Left cardiac atrium (tissue), 4 donors: Measurements from ENCODE around the gene FMO5. TPM values are rescaled to one million over a fixed set of nuclear protein-coding genes. Genes with fewer than 3 reads are reported as not detected.
"Not testable (repeated sequence)": the region's sequence is repeated elsewhere in the genome, so short reads cannot be mapped to it uniquely, and the experiment has no call there.

Source experiments
- ATAC-seq, 2 donors: fragments of 200-7000 bp; cut with Tn5 transposase; one replicate each; pipeline ENCODE4 v1.9.1; 2020; ENCODE audit warnings: mild to moderate bottlenecking in 2 of 2, moderate library complexity in 2 of 2
- DNase-seq: peaks from one replicate; pipeline ENCODE4 v3.0.0-alpha.2; 2020
- intact Hi-C, 2 donors: fragments of 100-400 bp; cut with DNase I; formaldehyde crosslinking; loops; one replicate each; pipeline versions ENCODE4 v1.14.1 to v1.15.1; 2022 to 2023
- total RNA-seq, 2 donors: library from RNA; stranded (reverse); fragmentation: NEBNext Ultra II Directional; extraction: Animal tissue kit (Norgen Biotek cat#: 25700); gene quantifications; one replicate each; pipeline ENCODE4 v1.2.1, GENCODE V29; 2021
- donor health status: DM: no; HTN: yes; CAD: no.
- donor health status: DM: no; HTN: yes; CAD: no; lungs with severe emphysema.
- donor health status: DM: yes; HTN: yes; CAD: no.
- donor health status: Dilated cardiomyopathy.

Gene FMO5
- total RNA-seq, 2 donors from 2014 or later, result 1.4 to 1.6 TPM

DNA sequence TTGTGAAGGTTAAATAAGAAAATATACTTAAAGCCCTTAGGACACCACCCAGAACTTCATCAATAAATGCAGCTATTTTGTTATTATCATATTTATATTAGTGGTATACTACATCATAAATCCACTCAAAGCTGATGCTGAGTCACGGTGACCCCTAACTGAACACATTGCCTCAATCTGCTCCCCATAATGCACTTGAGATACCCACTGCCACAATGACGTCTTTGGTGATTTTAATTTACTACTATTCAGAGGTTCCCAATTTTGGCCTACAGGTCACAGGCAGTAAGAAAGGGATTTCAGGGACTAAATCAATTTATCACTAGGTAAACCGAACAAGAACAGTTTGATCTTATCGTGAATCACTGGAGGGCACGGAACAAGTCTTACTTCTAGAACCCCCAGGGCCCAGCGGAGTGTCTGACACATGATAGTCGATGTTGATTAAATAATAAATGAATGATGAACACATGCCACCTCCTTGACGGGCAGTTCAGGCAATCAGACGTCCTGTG, 16.9 kb upstream of the FMO5 start:
- ATAC-seq (no peak), DNase-seq (no peak)
- intact Hi-C loops, result loop anchor here (1.0 to 5.0 kb wide), 2 partner anchors 70 kb away; partner anchors contain the start of gene PRKAB2 (in 2 of the 2)

DNA sequence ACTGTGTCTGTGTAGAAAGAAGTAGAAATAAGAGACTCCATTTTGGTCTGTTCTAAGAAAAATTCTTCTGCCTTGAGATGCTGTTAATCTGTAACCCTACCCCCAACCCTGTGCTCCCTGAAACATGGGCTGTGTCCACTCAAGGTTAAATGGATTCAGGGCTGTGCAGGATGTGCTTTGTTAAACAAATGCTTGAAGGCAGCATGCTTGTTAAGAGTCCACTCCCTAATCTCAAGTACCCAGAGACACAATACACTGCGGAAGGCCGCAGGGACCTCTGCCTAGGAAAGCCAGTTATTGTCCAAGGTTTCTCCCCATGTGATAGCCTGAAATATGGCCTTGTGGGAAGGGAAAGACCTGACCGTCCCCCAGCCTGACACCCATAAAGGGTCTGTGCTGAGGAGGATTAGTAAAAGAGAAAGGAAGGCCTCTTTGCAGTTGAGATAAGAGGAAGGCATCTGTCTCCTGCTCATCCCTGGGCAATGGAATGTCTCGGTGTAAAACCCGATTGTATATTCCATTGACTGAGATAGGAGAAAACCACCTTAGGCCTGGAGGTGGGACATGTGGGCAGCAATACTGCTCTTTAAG, 15.1 kb upstream of the FMO5 start:
- not testable (repeated sequence) for DNase-seq, ATAC-seq
- intact Hi-C loops, result loop anchor here in 1 of 2 donors (5.0 kb wide), 1 partner anchor 68 kb away; the partner anchor contains the start of gene PRKAB2

DNA sequence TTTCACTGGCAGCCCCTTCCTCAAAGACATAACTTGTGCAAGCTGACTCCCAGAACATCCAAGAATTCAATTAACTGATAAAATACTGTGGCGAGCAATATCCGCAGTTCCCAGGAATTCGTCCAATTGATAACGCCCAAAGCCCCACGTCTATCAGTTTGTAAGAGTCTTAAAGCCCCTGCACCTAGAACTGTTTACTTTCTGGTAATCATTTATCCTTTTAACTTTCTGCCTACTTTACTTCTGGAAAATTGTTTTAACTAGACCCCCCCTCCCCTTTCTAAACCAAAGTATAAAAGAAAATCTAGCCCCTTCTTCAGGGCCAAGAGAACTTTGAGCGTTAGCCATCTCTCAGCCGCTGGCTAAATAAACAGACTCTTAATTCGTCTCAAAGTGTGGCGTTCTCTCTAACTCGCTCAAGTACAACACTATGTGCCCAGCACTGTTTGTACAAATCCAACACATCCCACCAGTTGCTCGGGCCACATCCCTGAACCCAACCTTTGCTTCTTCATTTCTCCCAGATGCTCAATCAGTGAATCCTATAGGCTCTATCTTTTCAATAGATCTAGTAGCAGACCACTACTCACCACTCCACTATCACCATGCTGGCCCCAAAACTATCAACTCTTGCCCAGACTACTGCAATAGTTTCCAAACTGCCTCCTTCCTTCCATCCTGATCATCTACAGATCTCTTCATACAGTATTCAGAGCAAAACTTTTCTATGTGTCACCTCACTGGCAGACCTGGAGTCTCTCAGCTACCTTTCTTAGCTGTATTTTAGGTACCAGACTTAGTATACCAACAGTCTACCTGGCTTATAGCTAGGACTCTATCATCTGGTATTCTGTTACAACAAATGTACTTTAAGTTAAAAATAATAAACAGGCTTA, 14.0 kb upstream of the FMO5 start:
- no peak for ATAC-seq
- no peak for DNase-seq
- intact Hi-C loops, result no loop called here

DNA sequence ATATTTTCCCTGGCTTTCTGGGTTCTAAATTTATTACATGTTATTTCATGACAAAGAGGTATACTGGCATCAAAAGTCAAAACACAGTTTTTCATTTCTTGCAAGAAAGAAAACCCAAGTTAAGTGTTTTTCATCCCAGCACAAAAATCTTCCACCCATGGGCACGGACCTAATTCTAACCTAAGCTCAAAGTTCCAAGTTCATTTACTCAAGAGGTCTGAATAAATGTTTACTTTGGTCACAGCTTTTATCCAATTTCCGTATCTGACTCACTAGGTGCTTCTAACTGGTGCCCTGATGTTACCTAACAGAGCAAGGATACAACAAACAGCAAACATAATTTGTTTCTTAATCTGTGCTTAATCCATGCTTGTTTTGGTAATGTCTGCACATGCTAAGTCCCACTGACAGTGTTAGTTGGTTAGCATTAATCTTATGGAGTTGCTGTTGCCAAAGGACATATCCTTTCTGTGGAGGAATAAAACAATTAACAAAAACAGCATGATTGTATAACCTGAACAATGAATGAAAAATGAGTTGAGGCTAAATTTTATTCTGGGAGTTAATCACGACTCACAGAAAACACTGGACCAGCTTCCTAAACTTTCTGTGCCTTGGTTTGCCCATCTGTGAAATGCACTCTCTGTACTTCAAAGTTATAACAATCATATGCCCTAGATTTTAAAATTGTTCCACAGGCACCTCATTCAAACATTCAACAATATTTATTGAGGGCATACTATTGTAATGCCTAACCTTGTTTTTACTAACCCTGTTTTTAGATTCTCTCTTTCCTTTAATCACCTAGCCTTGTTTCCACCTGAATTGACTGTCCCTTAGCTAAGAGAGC, 13.1 kb upstream of the FMO5 start:
- DNase-seq (no peak), ATAC-seq (no peak)
- intact Hi-C loops, result no loop called here

DNA sequence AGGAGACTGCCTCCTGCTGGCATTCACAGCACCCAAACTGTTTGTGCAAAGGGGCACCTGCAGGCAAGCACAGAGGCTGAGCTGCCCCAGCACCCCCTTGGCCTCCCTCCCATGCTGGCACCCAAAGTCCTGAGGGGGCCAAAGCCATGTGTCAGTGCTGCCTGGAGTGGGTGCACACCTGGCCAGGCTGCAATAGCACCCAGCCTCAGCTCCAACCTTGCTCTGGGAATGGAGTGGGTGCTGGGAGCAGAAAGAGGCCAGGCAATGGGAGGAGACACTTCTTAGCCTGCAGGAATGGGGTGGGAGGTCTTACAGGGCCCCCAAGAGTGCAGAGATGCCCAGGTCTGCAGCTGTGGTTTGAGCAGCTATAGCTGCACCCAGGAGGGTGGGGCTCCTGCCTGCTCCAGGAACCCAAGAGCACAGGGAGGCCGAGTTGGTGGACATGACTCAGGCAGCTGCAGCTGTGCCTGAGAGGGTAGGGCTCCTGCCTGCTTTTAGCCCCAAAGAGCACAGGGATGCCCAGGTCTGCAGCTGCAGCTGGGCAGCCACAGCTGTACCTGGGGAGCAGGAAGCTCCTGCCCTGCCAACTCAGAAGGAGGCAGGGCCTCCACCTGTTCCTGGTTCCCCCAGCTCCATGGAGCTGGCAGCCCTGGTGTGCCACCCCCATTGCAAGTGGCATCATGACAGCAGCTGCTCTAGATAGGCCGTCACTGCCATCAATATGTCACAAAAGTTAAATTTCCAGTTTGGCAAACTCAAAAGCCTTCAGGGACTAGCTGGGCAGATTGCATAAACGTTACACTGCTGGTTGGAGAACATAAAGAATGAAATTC, 12.0 kb upstream of the FMO5 start:
- no peak for DNase-seq
- intact Hi-C loops, result no loop called here
- ATAC-seq, result no peak

DNA sequence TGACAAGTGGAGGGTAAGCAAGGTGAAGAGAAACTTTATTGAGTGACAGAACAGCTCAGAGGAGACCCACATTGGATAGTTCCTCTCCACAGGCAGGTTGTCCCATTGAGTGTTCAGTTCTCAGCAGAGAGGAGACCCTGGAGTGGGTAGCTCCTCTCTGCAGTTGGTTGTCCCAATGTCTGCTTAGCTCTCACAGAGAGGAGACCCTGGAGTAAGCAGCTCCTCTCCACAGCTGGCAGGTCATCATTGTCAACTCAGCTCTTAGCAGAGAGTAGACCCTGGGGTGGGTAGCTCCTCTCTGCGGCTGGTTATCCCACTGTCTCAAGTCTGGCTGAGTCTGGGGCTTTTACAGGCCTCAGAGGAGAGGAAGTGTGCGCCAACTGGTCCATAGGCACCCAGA, 11.3 kb upstream of the FMO5 start:
- ATAC-seq, result no peak
- DNase-seq, result no peak
- intact Hi-C loops, result no loop called here

DNA sequence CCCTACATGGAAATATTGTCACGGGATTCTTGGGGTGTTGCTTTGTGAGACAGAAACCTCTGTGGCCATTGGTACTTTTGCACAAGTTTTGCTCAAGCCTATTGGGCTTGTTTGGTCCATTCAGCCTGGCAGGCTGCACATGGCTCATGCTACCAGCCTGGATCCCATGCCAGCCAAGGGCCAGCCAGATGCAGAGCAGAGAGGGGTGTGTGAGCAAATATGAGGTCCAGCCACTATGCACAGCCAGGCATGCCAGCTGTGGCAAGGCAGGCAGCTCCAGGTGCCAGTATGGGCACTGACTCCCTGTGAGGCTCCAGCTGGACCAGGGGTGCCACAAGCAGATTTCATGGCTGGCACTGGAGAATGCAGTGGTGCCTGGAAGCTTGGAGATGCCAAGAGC, 10.7 kb upstream of the FMO5 start:
- ATAC-seq (no peak), DNase-seq (no peak)
- intact Hi-C loops, result no loop called here

DNA sequence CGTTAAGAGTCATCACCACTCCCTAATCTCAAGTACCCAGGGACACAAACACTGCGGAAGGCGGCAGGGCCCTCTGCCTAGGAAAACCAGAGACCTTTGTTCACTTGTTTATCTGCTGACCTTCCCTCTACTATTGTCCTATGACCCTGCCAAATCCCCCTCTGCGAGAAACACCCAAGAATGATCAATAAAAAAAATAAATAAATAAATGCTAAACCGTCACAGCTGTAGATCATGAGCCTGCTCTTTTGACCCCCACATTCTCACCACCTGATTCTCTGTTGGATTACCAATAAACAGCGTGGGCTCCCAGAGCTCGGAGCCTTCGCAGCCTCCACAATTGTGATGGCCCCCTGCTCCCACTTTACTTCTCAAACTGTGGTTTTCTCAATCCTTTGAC, 8.8 kb upstream of the FMO5 start:
- ATAC-seq, intact Hi-C loops, DNase-seq: not testable (repeated sequence)

DNA sequence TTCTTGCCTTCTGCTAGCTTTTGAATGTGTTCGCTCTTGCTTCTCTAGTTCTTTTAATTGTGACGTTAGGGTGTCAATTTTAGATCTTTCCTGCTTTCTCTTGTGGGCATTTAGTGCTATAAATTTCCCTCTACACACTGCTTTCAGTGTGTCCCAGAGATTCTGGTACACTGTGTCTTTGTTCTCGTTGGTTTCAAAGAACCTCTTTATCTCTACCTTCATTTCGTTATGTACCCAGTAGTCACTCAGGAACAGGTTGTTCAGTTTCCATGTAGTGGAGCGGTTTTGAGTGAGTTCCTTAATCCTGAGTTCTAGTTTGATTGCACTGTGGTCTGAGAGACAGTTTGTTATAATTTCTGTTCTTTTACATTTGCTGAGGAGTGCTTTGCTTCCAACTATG, 5.9 kb upstream of the FMO5 start:
- DNase-seq, ATAC-seq, intact Hi-C loops: not testable (repeated sequence)

DNA sequence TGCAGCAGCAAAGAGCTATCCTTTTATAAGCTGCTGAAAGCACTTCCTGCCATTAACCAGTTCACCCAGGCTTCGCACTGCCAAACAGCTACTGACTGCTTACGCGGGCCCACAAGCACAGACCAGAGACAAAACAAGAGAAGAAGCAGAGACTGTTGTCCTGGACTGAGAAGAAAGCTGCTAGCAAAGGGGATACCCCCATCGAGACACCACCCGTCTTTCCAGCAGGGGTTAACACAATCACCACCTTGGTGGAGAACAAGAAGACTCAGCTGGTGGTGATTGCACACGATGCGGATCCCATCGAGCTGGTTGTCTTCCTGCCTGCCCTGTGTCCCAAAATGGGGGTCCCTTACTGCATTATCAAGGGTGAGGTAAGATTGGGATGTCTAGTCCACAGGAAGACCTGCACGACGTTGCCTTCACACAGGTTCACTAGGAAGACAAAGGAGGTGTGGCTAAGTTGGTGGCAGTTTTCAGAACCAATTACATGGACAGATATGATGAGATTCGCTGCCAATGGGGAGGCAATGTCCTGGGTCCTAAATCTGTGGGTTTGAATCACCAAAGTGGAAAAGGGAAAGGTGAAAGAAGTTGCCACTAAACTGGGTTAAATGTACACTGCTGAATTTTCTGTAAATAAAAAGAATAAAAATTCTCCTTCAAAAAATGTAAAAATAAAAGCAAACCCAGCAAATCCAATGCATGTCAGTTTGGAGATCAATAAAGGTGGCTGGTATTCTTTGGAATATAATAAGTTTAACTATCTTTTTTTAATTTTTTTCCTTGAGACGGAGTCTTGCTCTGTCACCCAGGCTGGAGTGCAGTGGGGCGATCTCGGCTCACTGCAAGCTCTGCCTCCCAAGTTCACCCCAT, 1.2 kb downstream of the FMO5 start:
- intact Hi-C loops, result no loop called here
- no peak for ATAC-seq

DNA sequence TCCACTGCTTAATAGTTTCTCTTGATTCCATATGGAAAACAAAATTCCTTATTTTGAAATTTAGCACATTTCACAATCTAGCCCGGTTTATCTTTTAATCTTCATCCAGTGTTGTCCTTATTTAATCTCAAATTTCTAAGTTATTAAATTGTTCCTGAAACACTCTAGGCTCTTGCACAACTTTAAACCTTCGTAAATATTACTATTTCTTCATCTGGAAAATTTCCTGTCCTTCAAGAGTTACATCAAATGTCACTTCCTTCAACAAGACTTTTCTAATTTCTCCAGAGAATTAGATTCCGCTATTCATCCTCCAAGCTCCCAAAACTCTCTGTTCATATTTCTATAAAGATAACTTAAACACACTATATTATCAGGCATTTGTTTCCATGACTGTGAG, 6.5 kb downstream of the FMO5 start:
- ATAC-seq, result no peak
- no peak for DNase-seq
- intact Hi-C loops, result no loop called here

More for the DNA sequence above, 1.2 kb downstream of the FMO5 start:
- DNase-seq, result no peak

DNA sequence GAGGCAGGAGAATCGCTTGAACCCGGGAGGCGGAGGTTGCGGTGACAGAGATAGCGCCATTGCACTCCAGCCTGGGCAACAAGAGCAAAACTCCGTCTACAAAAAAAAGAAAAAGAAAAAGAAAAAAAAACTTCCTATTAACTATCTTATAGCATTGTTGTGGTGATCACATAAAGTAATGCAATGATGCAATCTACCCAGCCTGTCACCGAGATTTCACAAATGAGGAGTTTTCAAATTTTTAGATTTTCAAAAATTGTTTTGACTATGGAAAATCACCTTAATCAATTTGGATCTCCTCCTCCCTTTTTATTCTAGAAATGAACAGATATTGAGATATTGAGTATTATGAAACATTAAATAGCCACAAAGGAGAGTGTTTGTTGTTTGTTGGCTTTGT, 8.0 kb downstream of the FMO5 start:
- ATAC-seq, result no peak
- intact Hi-C loops, result no loop called here
- DNase-seq, result no peak

DNA sequence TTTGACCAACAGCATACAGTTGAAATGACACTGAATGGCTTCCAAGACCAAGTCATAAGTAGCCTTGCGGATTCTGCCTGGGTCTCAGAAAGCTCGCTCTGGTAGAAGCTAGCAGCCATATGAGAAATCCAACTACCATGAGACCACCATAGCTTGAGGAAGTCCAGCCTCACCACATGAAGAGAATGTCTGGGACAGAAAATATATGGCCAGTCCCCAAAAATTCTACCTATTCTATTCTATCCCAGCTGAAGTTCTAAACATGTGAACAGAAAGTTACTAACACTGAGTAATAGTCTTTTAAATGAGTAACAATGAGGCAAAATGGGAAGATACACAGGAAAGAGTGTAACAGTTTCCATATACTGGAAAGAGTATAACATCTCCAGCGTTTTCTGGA, 9.0 kb downstream of the FMO5 start:
- no peak for ATAC-seq
- intact Hi-C loops, result no loop called here

DNA sequence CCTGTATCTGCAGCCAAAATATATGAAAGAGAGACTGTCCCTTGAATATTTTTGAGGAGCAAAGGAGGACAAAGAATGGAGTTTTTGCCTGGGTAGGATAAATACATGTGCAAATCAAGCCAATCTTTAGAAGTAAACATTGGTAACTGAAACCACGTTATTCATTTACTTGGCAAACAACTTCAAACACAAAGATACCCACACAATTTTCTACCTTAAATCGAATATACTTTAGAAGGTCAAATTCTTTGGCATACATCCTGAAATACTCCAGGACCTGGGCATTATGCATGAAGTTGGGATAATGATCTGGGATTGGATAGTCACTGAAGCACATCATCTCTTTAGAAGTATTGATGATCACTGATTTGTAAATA, 9.6 kb downstream of the FMO5 start:
- intact Hi-C loops, result no loop called here
- ATAC-seq (no peak), DNase-seq (no peak)

More for the DNA sequence above, 9.0 kb downstream of the FMO5 start:
- no peak for DNase-seq

DNA sequence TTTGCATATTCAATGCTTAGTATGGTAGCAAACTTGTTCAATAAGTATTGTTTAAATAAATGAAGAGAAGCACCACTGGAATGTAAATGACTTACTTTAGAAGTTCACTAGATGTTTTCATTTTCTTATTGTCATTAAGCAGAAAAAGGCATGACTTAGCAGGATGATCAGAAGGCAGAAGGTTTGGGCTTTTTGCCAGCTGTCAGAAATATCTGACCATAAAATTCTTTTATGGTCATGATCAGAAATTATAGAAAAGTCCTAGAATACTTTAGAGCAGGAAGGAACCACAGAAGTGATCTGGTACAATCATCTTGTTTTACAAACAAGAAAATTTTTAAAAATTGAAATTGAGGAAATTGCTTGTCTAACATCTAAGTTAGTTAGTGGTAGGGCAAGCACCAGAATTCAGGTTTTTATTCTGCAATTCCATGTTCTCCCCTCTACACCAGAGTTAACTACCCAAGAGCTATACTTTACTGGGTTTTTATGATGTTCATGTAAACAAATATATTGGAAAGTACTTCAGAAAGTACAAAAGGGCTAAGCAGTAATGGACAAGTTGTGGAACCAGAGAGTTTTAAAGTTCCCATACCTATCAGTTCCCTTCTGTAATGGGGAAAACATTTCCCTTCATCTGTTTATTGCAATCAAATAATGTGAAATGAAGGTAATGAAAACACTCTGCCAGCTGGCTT, 10.1 kb downstream of the FMO5 start:
- intact Hi-C loops, result no loop called here
- no peak for ATAC-seq
- no peak for DNase-seq

DNA sequence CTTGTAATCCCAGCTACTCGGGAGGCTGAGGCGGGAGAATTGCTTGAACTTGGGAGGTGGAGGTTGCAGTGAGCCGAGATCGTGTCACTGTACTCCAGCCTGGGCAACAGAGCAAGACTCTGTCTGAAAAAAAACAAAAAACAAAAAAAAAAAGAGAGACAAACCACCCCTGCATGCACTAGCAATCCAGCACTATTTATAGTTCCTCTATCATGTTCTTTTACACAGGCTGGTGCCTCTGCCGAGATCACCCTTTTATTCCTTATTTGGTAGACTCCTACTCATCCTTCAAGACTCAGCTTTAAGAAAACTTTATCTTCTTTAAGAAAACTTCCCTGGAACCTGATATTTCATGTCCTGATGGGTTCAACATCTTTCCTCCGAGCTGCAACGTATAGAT, 10.8 kb downstream of the FMO5 start:
- intact Hi-C loops, result no loop called here
- ATAC-seq, result no peak

DNA sequence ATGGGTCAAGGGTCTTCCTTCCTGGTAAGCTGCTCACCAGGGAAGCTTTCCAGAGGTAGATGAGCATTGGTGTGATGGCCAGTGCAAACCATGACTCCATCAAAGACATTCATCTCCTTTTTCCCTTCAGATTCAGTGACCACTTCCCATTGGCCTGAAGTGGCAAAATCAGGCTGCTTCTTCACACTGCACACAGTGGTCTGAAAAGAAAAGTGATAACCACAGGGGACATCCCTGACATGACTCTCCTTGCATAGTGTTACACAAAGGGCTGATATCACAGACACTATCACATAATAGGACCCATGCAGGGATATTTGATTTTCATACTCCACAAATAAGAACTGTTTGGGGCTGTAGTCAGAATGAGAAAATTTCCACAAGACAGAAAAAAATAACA, 11.9 kb downstream of the FMO5 start:
- ATAC-seq (no peak), DNase-seq (no peak)
- intact Hi-C loops, result no loop called here

More for the DNA sequence above, 10.8 kb downstream of the FMO5 start:
- DNase-seq, result no peak
